Stimulated activated CD4-positive, alpha-beta T cell treated with anti-CD3 and anti-CD28 coated beads, Interleukin-12 subunit alpha, Interleukin-12 subunit beta, amount 100 ng/mL, for 24 hours (primary cell): ENCODE measurements around the gene ERBB4.

Experiments
- DNase-seq, 2 experiments: peaks; one replicate each; pipeline ENCODE4 v3.0.0-alpha.2; 2020; ENCODE audit warnings: low read depth in 2 of 2

The ERBB4 gene

DNA sequence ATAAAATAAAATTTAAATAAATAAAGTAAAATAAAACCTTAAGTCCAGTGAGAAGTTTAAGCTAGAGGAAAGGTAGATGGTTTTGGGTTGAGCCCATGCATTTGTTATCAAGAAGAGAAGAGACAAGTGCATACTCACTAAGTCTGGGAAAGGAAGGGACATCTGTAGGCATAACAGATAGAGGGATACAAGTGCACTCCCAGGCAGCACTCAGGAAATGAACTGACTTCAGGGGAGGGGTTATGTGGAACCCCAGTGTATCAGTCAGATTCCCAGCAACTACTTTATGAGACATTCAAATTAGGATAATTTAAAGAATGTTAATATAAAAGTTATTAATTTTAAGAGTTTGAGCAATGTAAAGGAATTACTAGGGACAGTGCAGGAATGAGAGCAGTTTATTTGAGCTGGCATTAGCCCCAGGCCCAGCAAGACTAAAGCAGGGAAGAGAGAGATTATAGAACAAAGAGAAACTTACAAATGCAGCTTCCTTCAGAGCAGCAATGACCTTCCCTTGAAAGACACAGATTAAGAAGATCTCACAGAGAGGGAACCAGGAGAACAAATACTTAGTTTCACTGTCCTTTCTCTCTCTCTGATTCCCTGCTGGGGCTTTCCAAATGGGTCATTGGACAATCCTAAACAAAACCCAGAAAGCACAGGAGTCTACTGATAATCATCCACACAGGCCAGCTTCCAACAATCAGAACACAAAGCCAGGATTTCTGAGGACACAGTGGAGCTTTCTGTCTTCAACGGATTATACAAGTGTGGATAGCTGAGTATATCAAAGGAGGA lies 109.7 kb downstream of the ERBB4 start:
- no peak for DNase-seq

DNA sequence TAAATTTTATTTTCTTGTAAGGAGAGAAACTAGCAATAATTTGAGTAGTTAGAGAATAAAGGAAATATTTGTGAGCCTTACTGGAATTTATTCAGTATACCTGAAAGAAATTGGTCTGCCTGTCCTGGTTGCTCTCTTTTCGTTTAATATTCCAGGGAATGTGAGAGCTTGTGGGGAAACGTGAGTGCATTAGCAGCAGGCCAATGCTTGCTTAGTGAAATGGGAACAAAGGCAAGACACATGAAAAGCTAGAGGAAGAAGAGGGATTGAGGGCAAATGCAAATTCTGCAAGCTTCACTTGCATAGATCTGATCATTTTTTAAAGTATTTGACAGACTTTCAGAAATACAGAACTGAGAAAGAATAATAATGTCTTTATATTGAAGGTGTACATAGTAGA lies 111.0 kb downstream of the ERBB4 start:
- no peak for DNase-seq

DNA sequence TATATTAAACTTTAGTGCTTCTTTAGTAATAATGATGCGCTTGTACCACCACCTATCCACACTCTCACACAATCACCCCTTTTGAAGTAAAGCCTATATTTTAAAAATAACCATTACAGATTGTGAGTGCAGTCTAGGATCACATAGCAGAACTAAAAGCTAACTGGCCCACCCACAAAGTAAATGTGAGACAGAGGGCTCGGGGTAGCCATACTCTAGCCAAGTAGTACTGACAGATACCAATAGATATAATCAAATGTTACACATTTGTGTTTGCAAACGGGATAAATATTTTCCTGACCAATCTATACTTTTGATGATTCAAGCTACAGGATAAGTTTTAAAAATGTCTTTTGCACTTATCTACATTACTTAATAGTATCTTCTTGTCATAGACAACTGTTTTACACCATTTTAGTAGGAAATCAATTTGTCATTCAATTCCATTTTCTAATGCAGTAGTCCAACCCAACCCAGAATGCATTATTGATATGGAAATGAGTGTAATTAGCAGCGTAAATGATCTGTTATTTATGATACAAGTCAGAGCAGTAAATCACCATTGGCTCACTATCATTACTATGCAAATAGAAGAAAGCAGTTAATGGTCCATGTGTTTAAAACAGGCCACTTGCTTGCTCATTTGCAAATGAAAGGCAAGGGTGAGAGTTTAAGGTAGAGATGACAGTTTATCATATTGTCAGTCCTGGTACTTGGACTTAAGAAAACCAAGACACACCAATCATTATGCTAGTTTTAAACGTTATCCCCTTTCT lies 111.8 kb downstream of the ERBB4 start:
- DNase-seq: no peak

DNA sequence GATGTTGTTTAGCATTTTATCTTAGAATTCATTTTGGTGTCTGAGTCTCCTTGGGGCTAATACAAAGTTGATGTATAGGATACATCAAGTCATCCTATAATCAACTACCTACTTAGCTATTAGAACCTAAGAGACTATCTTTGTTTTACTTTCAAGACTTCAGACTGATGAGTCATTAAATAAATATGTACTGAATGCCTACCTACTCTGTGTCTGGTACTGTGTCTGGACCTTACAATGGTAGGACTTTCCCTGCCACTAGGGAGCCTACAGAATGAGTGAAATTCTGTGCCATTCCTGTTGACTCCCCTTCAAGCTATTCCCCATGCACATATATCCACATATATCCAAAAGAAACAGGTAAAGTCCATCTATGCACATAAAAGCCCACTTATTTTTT lies 114.5 kb downstream of the ERBB4 start:
- DNase-seq: no peak

DNA sequence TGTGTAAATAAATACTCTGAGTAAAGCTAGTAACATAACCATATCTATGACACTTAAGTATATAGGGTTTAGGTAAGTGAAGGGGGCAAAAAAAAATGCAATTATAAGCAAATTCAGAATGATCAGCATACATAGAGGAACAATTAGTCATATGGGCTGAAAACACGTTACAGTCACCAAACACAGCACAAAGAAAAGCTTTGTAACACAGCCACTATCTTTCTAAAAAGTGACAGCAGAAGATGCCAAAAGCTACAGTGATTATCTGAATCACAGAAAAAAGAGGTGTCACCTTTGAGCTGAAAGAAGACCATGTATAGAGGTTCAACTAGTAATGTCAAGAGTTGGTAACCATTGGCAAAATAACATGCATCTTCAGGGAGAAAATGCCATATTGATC lies 115.5 kb downstream of the ERBB4 start:
- no peak for DNase-seq

DNA sequence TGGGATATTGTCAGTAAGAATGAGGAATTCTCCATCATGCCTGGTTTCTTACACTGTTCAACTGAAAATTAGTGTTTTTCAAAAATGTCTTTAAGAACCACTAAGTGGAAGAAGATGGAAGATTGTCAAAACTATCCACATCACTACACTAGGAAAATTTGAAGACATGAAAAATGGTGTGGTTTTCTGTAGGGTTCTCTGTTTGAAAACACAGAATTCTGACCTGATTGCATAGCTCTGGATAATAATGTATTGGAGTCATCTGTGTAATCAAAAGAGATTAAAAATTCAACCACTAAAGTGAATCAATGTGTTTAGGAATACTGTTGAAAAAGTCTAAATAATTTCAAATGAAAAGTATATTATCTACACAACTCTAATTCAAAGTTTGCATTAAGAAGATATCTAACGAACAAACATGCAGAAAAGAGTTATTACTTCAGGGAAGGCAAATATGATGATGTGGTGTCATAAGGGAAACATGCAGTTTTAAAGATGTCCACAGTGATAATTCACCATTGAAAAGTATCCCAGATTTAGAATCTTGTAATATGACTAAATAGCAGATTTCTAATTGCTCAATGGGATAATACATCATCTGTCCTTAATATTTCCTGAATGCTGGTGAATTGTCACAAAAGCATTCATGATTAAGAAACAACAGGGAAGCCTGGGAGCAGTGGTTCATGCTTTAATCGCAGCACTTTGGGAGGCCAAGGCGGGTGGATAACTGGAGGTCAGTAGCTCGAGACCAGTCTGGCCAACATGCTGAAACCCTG lies 116.9 kb downstream of the ERBB4 start:
- DNase-seq: no peak

DNA sequence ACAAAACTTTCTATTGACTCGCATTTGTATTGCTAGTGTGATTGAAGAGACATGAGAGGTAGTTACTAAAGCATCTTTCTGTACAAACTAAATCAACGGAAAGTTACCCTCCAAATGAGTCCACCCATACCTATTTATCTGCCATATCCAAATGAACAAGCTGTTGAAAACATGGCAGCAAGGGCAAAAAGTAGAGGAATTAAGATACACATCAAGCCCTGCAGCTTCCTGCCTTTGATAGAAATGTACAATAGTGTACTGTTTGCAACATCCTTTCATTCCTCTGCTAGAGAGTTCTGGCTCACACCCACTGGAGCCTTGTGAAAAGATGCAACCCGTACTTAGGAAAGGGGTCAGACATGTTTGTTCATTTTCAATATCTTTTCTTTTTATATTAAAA lies 122.5 kb downstream of the ERBB4 start:
- no peak for DNase-seq

DNA sequence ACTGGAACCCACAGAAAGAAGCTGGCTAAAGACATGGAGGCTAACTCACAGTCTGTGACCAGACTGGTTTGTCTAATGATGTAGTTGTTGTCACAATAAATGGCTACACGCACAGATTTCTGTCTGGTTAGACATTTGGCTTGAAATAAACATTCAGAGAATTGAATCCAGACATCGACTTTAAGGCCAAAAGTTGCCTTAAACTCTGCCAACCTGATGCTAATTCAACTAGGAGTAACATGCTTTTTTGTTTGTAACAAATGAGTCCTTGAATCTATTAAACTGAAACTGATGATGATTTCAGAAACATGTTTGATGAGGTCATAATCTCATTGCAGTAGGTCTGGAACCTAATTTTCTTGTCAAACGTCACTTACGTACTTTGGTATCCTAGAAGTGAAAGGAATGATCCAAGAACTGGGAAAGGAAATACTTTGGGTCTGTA lies 123.8 kb downstream of the ERBB4 start:
- DNase-seq: no peak

DNA sequence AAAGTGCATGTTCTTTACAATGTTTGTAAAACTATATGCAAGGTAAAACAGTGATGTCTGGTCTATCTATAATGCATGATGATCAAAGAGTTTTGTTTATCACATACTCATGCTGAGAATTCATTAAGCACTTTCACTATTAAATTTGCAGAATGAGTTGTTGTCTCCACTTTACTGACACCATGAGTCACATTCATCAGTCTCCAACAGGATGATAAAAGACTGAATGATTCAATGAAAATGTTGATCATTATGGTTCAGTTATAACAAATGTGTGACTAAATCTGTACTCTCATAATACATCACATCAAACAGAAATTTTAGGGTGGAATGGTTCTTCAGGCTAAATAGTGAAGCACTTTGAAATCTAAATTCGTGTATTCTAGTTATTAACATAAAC lies 129.0 kb downstream of the ERBB4 start:
- DNase-seq: no peak

DNA sequence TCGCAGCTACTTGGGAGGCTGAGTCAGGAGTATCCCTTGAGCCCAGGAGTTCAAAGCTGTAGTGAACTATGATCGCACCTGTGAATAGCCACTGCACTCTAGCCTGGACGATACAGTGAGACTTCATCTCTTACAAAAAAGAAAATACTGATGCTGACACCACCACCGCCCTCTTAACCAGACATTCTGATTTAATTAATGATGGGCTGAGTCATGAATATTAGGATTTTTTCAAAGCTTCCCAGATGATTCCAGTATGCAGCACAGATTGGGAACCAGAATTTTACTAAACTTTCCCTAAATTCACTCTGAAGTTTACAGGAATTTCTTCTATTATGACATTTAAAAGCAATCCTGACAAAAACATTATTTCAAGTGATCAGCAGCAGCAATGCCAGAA lies 130.1 kb downstream of the ERBB4 start:
- no peak for DNase-seq

DNA sequence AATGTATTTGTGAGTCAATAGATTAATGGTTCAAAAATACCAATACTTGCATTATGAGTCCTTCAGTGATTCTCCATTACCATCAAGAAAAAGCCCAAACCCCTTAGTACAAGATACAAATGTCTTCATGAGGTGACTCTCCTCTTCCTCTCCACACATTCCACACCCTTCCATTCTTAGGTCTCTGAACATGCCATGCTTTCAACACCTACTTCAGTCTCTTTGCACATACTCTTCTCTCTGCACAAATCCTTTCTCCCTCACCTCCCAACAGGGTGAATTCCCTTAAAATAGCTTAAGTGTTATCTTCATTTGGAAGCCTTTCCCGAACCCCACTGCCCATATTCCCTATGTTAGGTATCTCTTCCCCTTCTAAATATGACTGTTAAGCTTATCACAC lies 131.9 kb downstream of the ERBB4 start:
- no peak for DNase-seq

DNA sequence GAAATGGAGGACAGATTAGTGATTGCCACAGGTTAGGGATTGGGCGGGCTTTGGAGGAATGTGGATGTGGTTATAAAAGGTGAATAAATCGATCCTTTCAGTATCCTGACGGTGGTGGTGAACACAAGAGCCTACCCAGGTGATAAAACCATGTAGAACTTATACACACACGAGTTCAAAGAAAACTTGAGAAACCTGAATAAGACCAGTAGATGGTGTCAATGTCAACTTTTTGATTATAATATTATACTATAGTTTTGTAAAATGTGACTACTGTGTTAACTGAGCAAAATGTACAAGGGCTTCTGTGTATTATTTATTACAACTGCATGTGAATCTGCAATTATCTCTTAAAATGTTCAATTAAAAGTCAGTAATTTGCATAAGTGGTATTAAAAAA lies 136.3 kb downstream of the ERBB4 start:
- no peak for DNase-seq

DNA sequence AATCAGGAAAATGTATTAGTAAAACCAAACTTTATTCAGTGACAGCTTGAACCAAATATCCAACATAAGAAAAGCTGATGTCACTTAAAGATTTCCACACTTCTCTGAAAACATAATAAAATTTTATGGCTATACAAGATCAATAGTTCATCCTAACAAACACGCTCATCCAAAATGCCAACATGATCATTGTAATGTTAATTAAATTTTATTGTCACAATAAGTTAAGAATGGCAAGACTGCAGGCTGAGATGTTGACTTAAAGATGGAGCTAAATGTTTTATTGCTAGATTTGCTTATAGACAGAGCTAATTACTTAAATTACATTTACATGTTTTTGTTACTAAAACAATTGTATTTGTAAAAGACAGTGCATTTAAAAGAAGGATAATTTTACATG lies 140.3 kb downstream of the ERBB4 start:
- no peak for DNase-seq

DNA sequence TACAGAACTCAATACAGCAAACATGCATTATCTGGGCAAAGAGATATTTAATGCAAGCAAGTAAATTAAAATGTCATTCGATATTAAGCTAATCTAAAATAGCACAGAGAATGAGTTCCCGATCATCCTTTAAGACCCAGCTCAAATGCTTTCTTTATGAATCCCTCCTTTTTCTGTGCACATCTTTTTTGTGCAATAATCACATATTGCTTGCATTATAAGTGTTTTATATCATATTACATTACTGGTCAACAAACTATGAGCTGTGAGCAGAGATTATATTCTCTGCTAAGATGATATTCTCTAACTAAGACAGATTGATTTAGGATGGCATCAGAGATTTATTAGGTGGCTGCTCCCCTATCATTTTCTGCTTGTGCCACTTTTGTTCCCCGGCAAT lies 146.1 kb downstream of the ERBB4 start:
- no peak for DNase-seq

DNA sequence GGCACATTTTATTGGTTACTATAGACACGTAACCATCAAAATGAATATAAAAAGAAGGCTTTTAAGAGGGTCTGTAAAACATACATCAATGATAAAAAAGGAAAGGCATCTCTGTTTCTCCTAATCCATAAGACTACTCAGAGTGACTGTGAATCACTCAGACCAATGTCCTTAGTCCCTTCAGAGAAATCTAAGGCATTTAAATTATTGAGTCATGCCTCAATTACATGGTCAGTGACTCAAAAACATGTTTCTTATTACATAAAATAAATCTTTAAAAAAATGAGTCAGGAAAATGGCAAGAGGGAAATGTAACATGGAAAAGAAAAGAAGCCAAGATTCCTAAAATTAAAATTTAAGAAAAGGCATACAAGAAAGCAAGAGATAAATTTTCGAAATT lies 146.6 kb downstream of the ERBB4 start:
- DNase-seq: no peak

DNA sequence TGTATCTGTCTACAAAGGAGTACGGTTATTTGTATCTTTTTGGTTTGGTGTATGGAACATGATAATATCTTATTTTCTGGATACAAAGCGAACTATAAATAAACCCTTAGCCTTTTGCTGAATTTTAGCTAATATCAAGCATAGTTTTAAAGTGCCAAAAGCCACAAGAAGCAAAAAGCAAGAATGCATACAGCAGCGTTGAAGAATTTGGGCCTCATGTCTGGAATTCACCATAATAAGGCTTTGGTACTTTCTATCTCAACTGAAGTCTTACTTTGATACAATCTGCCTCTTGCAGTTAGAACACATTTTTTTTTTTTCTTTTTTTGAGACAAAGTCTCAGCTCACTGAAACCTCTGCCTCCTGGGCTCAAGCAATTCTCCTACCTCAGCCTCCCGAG lies 151.5 kb downstream of the ERBB4 start:
- no peak for DNase-seq

DNA sequence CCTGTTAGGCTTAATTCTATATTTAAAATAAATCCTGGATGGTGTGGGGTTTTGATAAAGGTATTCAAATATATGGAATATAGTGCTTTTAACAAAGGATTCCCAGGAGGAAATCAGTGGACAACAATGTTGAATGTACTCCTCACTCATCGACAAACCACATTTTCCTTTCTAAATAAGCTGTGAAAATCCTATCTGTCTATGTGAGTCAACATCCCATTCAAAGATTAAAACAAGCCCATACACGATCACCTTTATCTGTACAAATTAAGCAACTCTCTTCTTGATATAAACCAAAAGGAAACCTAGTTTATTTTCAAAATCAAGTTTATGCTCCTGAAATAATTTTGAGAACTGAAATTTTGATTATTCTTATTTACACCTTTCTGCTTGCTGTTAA lies 153.4 kb downstream of the ERBB4 start:
- no peak for DNase-seq

DNA sequence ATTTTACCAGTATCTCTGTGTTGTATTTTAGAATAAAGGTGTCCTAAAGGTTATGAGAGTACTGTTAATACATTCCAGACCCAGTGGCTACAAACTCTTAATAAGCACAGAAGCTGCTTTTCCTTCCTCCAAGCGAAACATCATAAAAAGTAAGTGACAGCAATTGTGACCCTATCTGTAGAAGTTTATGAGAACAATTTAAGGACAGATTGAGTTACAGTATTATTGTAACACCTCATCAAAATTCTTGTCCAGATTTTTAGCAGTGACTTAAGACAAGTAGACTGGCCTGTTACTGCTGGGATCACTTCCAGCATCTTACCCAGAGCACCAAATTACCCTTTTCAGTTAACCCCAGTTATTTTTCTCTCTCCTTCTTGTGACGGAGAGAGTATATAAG lies 154.6 kb downstream of the ERBB4 start:
- no peak for DNase-seq

DNA sequence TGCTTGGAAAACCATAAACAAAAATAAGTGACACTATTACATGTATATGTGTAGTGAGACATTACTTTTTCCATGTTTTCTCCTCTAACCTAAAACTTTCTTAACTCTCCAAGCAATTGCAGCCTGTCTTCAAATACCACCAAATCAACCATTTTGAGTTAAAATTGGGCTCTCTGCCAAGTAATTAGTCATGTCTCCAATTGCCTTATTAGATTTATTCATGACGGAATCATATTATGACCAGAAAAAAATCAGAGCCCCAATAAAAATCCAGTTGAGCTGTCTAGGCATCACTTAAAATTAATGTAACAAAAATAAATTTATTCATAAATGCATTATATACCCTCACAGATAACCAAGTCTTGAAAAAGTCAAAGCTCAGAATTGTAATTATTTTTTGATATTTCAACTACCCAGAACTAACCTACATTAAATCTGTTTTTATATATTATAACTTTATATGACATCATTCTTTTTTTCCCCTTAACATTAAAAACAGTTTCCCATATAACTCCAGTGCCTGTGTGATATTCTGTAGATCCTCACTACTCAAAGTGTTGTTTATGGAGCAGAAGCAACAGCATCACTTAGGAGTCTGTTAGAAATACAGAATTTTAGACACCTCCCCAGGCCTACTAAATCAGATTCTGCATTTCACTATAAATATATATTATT lies 157.0 kb downstream of the ERBB4 start:
- no peak for DNase-seq

DNA sequence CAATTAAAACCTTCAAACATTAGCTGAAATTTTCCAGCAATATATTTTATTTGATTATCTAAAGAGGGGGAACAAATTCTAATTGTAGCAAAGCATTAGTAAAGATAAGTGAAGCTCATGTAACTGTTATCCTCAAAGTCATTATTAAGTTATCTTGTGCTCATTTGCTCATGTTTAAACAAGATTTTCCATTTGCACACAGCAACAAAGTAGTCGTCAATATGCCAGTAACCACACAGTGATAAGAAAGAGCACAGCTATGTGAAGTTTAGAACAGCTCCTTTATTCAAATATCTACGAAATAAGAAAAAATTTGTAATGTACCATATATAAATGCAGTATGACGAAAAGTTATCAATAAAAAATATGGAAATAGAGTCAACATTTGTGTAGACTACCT lies 159.5 kb downstream of the ERBB4 start:
- DNase-seq: no peak

DNA sequence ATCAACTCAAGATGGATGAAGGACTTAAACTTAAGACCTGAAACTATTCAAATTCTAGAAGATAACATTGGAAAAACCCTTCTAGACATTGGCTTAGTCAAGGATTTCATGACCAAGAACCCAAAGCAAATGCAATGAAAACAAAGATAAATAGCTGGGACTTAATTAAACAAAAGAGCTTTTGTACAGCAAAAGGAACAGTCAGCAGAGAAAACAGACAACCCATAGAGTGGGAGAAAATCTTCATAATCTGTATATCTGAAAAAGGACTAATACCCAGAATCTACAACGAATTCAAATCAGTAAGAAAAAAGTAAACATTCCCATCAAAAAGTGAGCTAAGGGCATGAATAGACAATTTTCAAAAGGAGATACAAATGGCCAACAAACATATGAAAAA lies 171.2 kb downstream of the ERBB4 start:
- no peak for DNase-seq
